K562 (cell line): ENCODE data around the gene DSE.

Source experiments
- ELF1 ChIP-seq: fragments of 200-800 bp; sonication (Bioruptor generic); IDR thresholded peaks from 2 replicates; pipeline ENCODE4 v1.6.1; 2016; ENCODE audit warnings: missing genetic modification characterization, missing compliant biosample characterization
- ELK1 ChIP-seq: sonication (generic); formaldehyde crosslinking; IDR thresholded peaks from 2 replicates; pipeline ENCODE4 v1.8.1; 2022; ENCODE audit warnings: missing genetic modification reagents
- MNT ChIP-seq, 2 experiments: fragments of 450-650 bp; conservative IDR thresholded peaks; 2 replicates each; pipeline ENCODE4 v1.6.1; 2017; ENCODE audit warnings: mild to moderate bottlenecking in 2 of 2, moderate library complexity in 2 of 2
- PML ChIP-seq: IDR thresholded peaks from 2 replicates; pipeline ENCODE4 v1.6.1; 2012; ENCODE audit warnings: low read length, inconsistent platforms

DNA sequence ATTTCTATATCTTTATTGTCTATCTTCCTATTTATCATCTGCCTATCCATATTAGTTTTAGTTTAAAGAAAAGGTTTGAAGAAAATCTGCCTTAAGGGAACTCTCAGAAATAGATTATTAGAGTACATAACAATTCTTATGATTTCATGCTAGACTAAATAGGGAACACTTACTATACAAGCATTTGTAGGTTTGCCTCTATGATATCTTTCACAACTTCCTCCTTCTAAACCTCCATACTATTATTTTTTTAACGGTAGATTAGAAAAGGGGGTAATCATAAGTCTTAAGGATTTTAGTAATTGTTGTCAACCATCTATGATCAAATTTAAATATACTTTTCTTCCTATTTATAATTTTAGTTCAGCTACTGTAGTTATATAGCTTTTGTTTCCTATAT, 11.6 kb upstream of the DSE start:
- no peak for TF ChIP-seq MNT (conservative IDR thresholded peaks at IDR 0.05)
- TF ChIP-seq ELK1: no peak
- no peak for TF ChIP-seq ELF1
- TF ChIP-seq PML: no peak
